Measurements from ENCODE around the gene MCC.

The MCC gene

GRCh38 chr5:113249206-113249605, 239.0 kb downstream of the MCC start:
- DNase-seq (ENCODE audit: low read depth in 2 of 2), result no peak

- DNase-seq (ENCODE audit: low read depth in 2 of 2), result no peak
Observed at GRCh38 chr5:113246361-113246870, 241.8 kb downstream of the MCC start.

- no peak for DNase-seq (ENCODE audit: low read depth in 2 of 2)
Observed at GRCh38 chr5:113245427-113246225, 242.6 kb downstream of the MCC start.

GRCh38 chr5:113244966-113245365, 243.3 kb downstream of the MCC start:
- DNase-seq (ENCODE audit: low read depth in 2 of 2), result no peak

GRCh38 chr5:113243349-113243664, 244.9 kb downstream of the MCC start:
- no peak for DNase-seq (ENCODE audit: low read depth in 2 of 2)

- DNase-seq (ENCODE audit: low read depth in 2 of 2), result no peak
Observed at GRCh38 chr5:113242481-113243348, 245.5 kb downstream of the MCC start.

GRCh38 chr5:113240951-113241726, 247.1 kb downstream of the MCC start:
- no peak for DNase-seq (ENCODE audit: low read depth in 2 of 2)

- DNase-seq (ENCODE audit: low read depth in 2 of 2), result no peak
Observed at GRCh38 chr5:113240032-113240431, 248.2 kb downstream of the MCC start.

- no peak for DNase-seq (ENCODE audit: low read depth in 2 of 2)
Observed at GRCh38 chr5:113237893-113238292, 250.4 kb downstream of the MCC start.

GRCh38 chr5:113236536-113237288, 251.5 kb downstream of the MCC start:
- DNase-seq (ENCODE audit: low read depth in 2 of 2), result no peak

- no peak for DNase-seq (ENCODE audit: low read depth in 2 of 2)
Observed at GRCh38 chr5:113235884-113236283, 252.4 kb downstream of the MCC start.

- no peak for DNase-seq (ENCODE audit: low read depth in 2 of 2)
Observed at GRCh38 chr5:113234546-113234945, 253.7 kb downstream of the MCC start.

GRCh38 chr5:113233606-113234005, 254.6 kb downstream of the MCC start:
- DNase-seq (ENCODE audit: low read depth in 2 of 2), result no peak

- DNase-seq (ENCODE audit: low read depth in 2 of 2), result no peak
Observed at GRCh38 chr5:113232667-113233066, 255.6 kb downstream of the MCC start.

- no peak for DNase-seq (ENCODE audit: low read depth in 2 of 2)
Observed at GRCh38 chr5:113232221-113232620, 256.0 kb downstream of the MCC start.

- no peak for DNase-seq (ENCODE audit: low read depth in 2 of 2)
Observed at GRCh38 chr5:113231653-113232000, 256.6 kb downstream of the MCC start.

- DNase-seq (ENCODE audit: low read depth in 2 of 2), result no peak
Observed at GRCh38 chr5:113230711-113231652, 257.3 kb downstream of the MCC start.

- DNase-seq (ENCODE audit: low read depth in 2 of 2), result no peak
Observed at GRCh38 chr5:113227798-113228197, 260.5 kb downstream of the MCC start.

- no peak for DNase-seq (ENCODE audit: low read depth in 2 of 2)
Observed at GRCh38 chr5:113226116-113226736, 262.0 kb downstream of the MCC start.

GRCh38 chr5:113225259-113225658, 263.0 kb downstream of the MCC start:
- no peak for DNase-seq (ENCODE audit: low read depth in 2 of 2)
